HepG2 (cell line): ENCODE data around the gene RNF148. TPM values are rescaled to one million over a fixed set of nuclear protein-coding genes. Genes with fewer than 3 reads are reported as not detected.

Experiments used
- ARID4A ChIP-seq: sonication (generic); formaldehyde crosslinking; IDR thresholded peaks from 2 replicates; pipeline ENCODE4 v1.5.0; 2020; ENCODE audit warnings: mild to moderate bottlenecking, missing genetic modification reagents, borderline replicate concordance
- FOXK2 ChIP-seq: fragments of 450-650 bp; IDR thresholded peaks from 2 replicates; pipeline ENCODE4 v1.6.1; 2016
- KDM4B ChIP-seq: sonication (generic); formaldehyde crosslinking; IDR thresholded peaks from 2 replicates; pipeline ENCODE4 v1.4.0; 2020; ENCODE audit warnings: missing genetic modification reagents
- MIXL1 ChIP-seq: IDR thresholded peaks from 2 replicates; pipeline ENCODE4 v1.6.1; 2016
- MZF1 ChIP-seq: sonication (generic); formaldehyde crosslinking; IDR thresholded peaks from 2 replicates; pipeline ENCODE4 v1.8.1; 2023; ENCODE audit warnings: mild to moderate bottlenecking, missing genetic modification reagents, borderline replicate concordance
- SP5 ChIP-seq: IDR thresholded peaks from 2 replicates; pipeline ENCODE4 v1.6.1; 2016; ENCODE audit warnings: low read depth, borderline replicate concordance
- ZBTB21 ChIP-seq: sonication (generic); formaldehyde crosslinking; IDR thresholded peaks from 2 replicates; pipeline ENCODE4 v1.4.0; 2020; ENCODE audit warnings: missing genetic modification reagents
- ZC3H13 ChIP-seq: sonication (generic); formaldehyde crosslinking; IDR thresholded peaks from 2 replicates; pipeline ENCODE4 v1.8.1; 2023; ENCODE audit warnings: mild to moderate bottlenecking, missing genetic modification reagents, moderate library complexity
- ZNF142 ChIP-seq: sonication (generic); formaldehyde crosslinking; IDR thresholded peaks from 2 replicates; pipeline ENCODE4 v1.4.0; 2020; ENCODE audit warnings: missing genetic modification reagents
- polyA plus RNA-seq, 8 experiments: library from polyadenylated mRNA; depleted of rRNA in 3 of 8; stranded (reverse) in 7 of 8; unstranded in 1 of 8; fragments of >200 nt; fragmentation: Illumina TruSeq in 4 of 8; extraction: Trizol in 4 of 8; gene quantifications; 2 replicates each; pipeline versions ENCODE4 v1.2.1 to v1.2.3, GENCODE V29; 2011 to 2016; ENCODE audit warnings: low read depth in 4 of 8, missing spikeins in 1 of 8, mixed read lengths in 1 of 8; ENCODE audit not compliant: insufficient read depth in 1 of 8
- total RNA-seq, 5 experiments: library from RNA; depleted of rRNA; stranded (reverse); fragments of >200 nt; fragmentation: Illumina TruSeq; extraction: Trizol; gene quantifications; 2 replicates each; pipeline ENCODE4 v1.2.3, GENCODE V29; 2016; ENCODE audit warnings: low read depth in 1 of 5

Gene RNF148
- total and polyA plus RNA-seq, 2 of the 13 experiments (the other 11 are each of a cell fraction or from before 2014, with no cell fraction given) = 0.16 to 1.6 TPM

- TF ChIP-seq ARID4A (no peak), ZC3H13 (CRISPR knock-in tag) (no peak), ZNF142 (no peak), ZBTB21 (CRISPR knock-in tag) (no peak), KDM4B (CRISPR knock-in tag) (no peak), SP5 (no peak), MIXL1 (CRISPR knock-in tag) (no peak), MZF1 (CRISPR knock-in tag) (no peak), FOXK2 (no peak)
Observed at GRCh38 chr7:122724366-122724765, 21.6 kb upstream of the RNF148 start (continued).
